ENCODE data around the gene VPS35L.

GRCh38 chr16:19685176-19685575, 129.7 kb downstream of the VPS35L start:
- TF ChIP-seq CTCF (IDR thresholded peaks at IDR 0.05; ENCODE audit: low read depth, low read length, poor library complexity, severe bottlenecking) (no peak), EZH2phosphoT487 (IDR thresholded peaks at IDR 0.05; ENCODE audit: borderline replicate concordance, low read length) (no peak)

All from DOHH2 (cell line).